Endothelial cell of umbilical vein (primary cell): Measurements from ENCODE around the gene RBM8A. TPM values are rescaled to one million over a fixed set of nuclear protein-coding genes. Genes with fewer than 3 reads are reported as not detected.

Experiments
- BruUV-seq: library from RNA; stranded (reverse); fragments of 400-500 nt; replicated peaks from 2 replicates; lab custom pipeline; 2021; lab: Mats Ljungman, UMichigan
- CTCF ChIA-PET: fragments of 300-600, 350-600 bp; sonication (Branson Sonifier 250); formaldehyde crosslinking; loops from one replicate; lab custom pipeline; 2021; ENCODE audit warnings: antibody characterized with exemption, inconsistent platforms; lab: Charles Lee
- POLR2A ChIA-PET: fragments of 300-600, 350-600 bp; sonication (Branson Sonifier 250); formaldehyde crosslinking; loops from one replicate; lab custom pipeline; 2021; ENCODE audit warnings: antibody characterized with exemption, inconsistent platforms; lab: Charles Lee
- DNase-seq: peaks from one replicate; pipeline ENCODE4 v3.0.0-alpha.2; 2011; ENCODE audit warnings: low read depth, low spot score
- FAIRE-seq: peaks from 2 replicates; lab custom pipeline; 2011; peaks lifted over from hg19 to GRCh38; lab: Jason Lieb, UNC
- H2AFZ ChIP-seq: 2 replicates; pipeline ENCODE4 v1.6.0; 2012; ENCODE audit warnings: low read depth, low read length, control low read depth, inconsistent platforms
- H3K27ac ChIP-seq: 2 replicates; pipeline ENCODE4 v1.5.1; 2011; ENCODE audit warnings: low read depth, mild to moderate bottlenecking, control low read depth, low read length, moderate library complexity; ENCODE audit not compliant: insufficient read depth
- H3K27me3 ChIP-seq, 2 experiments: 2 replicates each; pipeline versions ENCODE4 v1.6.0 to v1.6.1; 2011; ENCODE audit warnings: low read length in 2 of 2, mixed read lengths in 1 of 2; ENCODE audit not compliant: control insufficient read depth in 2 of 2, insufficient read depth in 2 of 2
- H3K36me3 ChIP-seq, 2 experiments: 2 replicates in 1 of 2; 3 replicates in 1 of 2; pipeline ENCODE4 v1.5.1; 2011; ENCODE audit warnings: low read length in 2 of 2, mild to moderate bottlenecking in 1 of 2, moderate library complexity in 1 of 2; ENCODE audit not compliant: control insufficient read depth in 2 of 2, insufficient read depth in 2 of 2; ENCODE audit errors: extremely low read depth in 1 of 2
- H3K4me1 ChIP-seq: 3 replicates; pipeline ENCODE4 v1.5.1; 2011; ENCODE audit warnings: mild to moderate bottlenecking, low read length; ENCODE audit not compliant: control insufficient read depth, insufficient read depth; ENCODE audit errors: extremely low read depth
- H3K4me2 ChIP-seq: 2 replicates; pipeline ENCODE4 v1.6.1; 2011; ENCODE audit warnings: low read length, control low read depth, mixed read lengths; ENCODE audit not compliant: insufficient read depth
- H3K4me3 ChIP-seq, 3 experiments: fragments of 200-600 bp in 1 of 3; sonication (generic), shearing (Covaris generic) in 1 of 3; replicated peaks in 1 of 3; 2 replicates each; pipeline ENCODE4 v1.5.1; 2011 to 2016; ENCODE audit warnings: control low read depth in 3 of 3, low read length in 3 of 3, mild to moderate bottlenecking in 2 of 3, inconsistent platforms in 1 of 3, low read depth in 1 of 3, moderate library complexity in 1 of 3; ENCODE audit not compliant: insufficient read depth in 1 of 3
- H3K79me2 ChIP-seq: 2 replicates; pipeline ENCODE4 v1.6.0; 2012; ENCODE audit warnings: low read length, inconsistent platforms; ENCODE audit not compliant: control insufficient read depth, insufficient read depth
- H3K9ac ChIP-seq: replicated peaks from 2 replicates; pipeline ENCODE3; 2011; ENCODE audit warnings: low read length, control low read depth; ENCODE audit not compliant: insufficient read depth; ENCODE audit errors: extremely low read depth
- H3K9me1 ChIP-seq: replicated peaks from 3 replicates; pipeline ENCODE4 v1.6.0; 2011; ENCODE audit warnings: mild to moderate bottlenecking, low read length; ENCODE audit not compliant: control insufficient read depth, insufficient read depth; ENCODE audit errors: extremely low read depth
- H3K9me3 ChIP-seq: replicated peaks from 2 replicates; pipeline ENCODE4 v1.5.1; 2012; ENCODE audit warnings: low read length, inconsistent platforms; ENCODE audit not compliant: control insufficient read depth, insufficient read depth
- H4K20me1 ChIP-seq: replicated peaks from 2 replicates; pipeline ENCODE3; 2011; ENCODE audit warnings: mild to moderate bottlenecking, low read length; ENCODE audit not compliant: control insufficient read depth, insufficient read depth; ENCODE audit errors: extremely low read depth
- CTCF ChIP-seq, 2 donors: IDR thresholded peaks; 1 replicate in 1 of 2; 2 replicates in 1 of 2; pipeline ENCODE4 v1.5.1; 2011; ENCODE audit warnings: low read length in 2 of 2, mild to moderate bottlenecking in 2 of 2, moderate library complexity in 2 of 2, control low read depth in 1 of 2, inconsistent platforms in 1 of 2, low read depth in 1 of 2; ENCODE audit not compliant: insufficient read depth in 1 of 2; ENCODE audit errors: extremely low read depth in 1 of 2
- EZH2 ChIP-seq: IDR thresholded peaks from 2 replicates; pipeline ENCODE4 v1.6.1; 2012; ENCODE audit warnings: borderline replicate concordance, low read depth, mild to moderate bottlenecking, moderate library complexity, low read length, inconsistent platforms; ENCODE audit not compliant: severe bottlenecking
- FOS ChIP-seq: IDR thresholded peaks from 2 replicates; pipeline ENCODE4 v1.6.1; 2011; ENCODE audit warnings: mild to moderate bottlenecking, low read length, moderate library complexity, borderline replicate concordance; ENCODE audit not compliant: insufficient read depth
- GATA2 ChIP-seq: IDR thresholded peaks from 2 replicates; pipeline ENCODE4 v1.7.0; 2011; ENCODE audit warnings: low read depth, mild to moderate bottlenecking, moderate library complexity, mixed read lengths, low read length; ENCODE audit not compliant: insufficient read length, insufficient read depth
- JUN ChIP-seq: IDR thresholded peaks from 2 replicates; pipeline ENCODE4 v1.6.1; 2011; ENCODE audit warnings: borderline replicate concordance, low read depth; ENCODE audit not compliant: insufficient read length, insufficient read depth
- MAX ChIP-seq: IDR thresholded peaks from 2 replicates; pipeline ENCODE4 v1.6.1; 2011; ENCODE audit not compliant: insufficient read depth, insufficient read length
- POLR2A ChIP-seq: IDR thresholded peaks from 2 replicates; pipeline ENCODE4 v1.6.1; 2012; ENCODE audit warnings: low read depth, mild to moderate bottlenecking, control low read depth, low read length
- POLR2AphosphoS5 ChIP-seq: IDR thresholded peaks from 2 replicates; pipeline ENCODE4 v1.6.1; 2012; ENCODE audit warnings: low read depth, mild to moderate bottlenecking, control low read depth, low read length, moderate library complexity; ENCODE audit not compliant: insufficient read depth
- dilution Hi-C: fragments of 300-500 bp; cut with MboI; formaldehyde crosslinking; loops from one replicate; pipeline ENCODE4 v1.15.0; 2019; ENCODE audit warnings: low sequenced_read_pairs; ENCODE audit not compliant: extremely low pct_ligation_motif_present
- intact Hi-C: fragments of 100-400 bp; cut with micrococcal nuclease; formaldehyde crosslinking; loops from one replicate; pipeline ENCODE4 v1.10.0; 2022
- polyA plus RNA-seq, 4 experiments: library from polyadenylated mRNA; depleted of rRNA in 3 of 4; stranded (reverse) in 3 of 4; unstranded in 1 of 4; fragments of >200 nt; gene quantifications; 2 replicates each; pipeline versions ENCODE4 v1.2.1 to v1.2.3, GENCODE V29; 2011 to 2012; ENCODE audit warnings: missing spikeins in 1 of 4
- total RNA-seq: library from RNA; stranded (reverse); gene quantifications from 2 replicates; pipeline ENCODE4 v1.2.3, GENCODE V29; 2021

RBM8A gene
- total and polyA plus RNA-seq, 2 donors (not counting 3 experiments of a cell fraction or from before 2014, with no cell fraction given): 192 to 194 TPM

- no peaks in the 10 kb centered on the region for H3K9me1 ChIP-seq
- peak overlapping the region; percentile 99 for H2AFZ ChIP-seq
- ChIA-PET CTCF (interaction anchor here (1.3 to 8.9 kb wide), 4 partner anchors 9 to 40 kb away, joined by 3 to 152 read pairs (median 20); partner anchors contain the start of genes ITGA10, NUDT17 and PIAS3), POLR2A (interaction anchor here (0.7 kb wide), 1 partner anchor 13 kb away, joined by 3 read pairs; no protein-coding TSS in a partner anchor)
- H3K79me2 ChIP-seq: no peaks in the 10 kb centered on the region
- intact Hi-C loops (no loop called here), dilution Hi-C loops (no loop called here)
- H3K4me1 ChIP-seq: peaks cover 29% of the 10 kb centered on the region
- H4K20me1 ChIP-seq: no peaks in the 10 kb centered on the region
- H3K27me3 ChIP-seq: no peaks in the 10 kb centered on the region
- no peaks in the 10 kb centered on the region for H3K9me3 ChIP-seq
- H3K4me3 ChIP-seq: peak overlapping the region; percentile 64 to 94 (median 68)
- no peak for DNase-seq
- peak overlapping the region; percentile 26 for H3K9ac ChIP-seq
- H3K27ac ChIP-seq: no peak overlapping the region
- FAIRE-seq: no peak
- BruUV-seq: no TSS peak
- TF ChIP-seq JUN (no peak), MAX (no peak), FOS (no peak), EZH2 (no peak), POLR2AphosphoS5 (no peak), GATA2 (no peak), CTCF (IDR thresholded peaks at IDR 0.05; ENCODE audit: extremely low read depth in 1 of 2, insufficient read depth in 1 of 2, low read depth in 1 of 2, low read length in 2 of 2) (no peak), POLR2A (no peak)
- no peak overlapping the region for H3K4me2 ChIP-seq
- H3K36me3 ChIP-seq: no peaks in the 10 kb centered on the region
These were observed 40.9 kb downstream of the RBM8A start for GRCh38 chr1:145886390-145886789.
